Psoas muscle (tissue), 8 donors: ENCODE measurements around the gene CXCL3. TPM values are rescaled to one million over a fixed set of nuclear protein-coding genes. Genes with fewer than 3 reads are reported as not detected.

Experiments
- ATAC-seq, 4 donors: fragments of 200-7000 bp; cut with Tn5 transposase; one replicate each; pipeline ENCODE4 v1.9.1; 2020; ENCODE audit warnings: moderate library complexity in 3 of 4, mild to moderate bottlenecking in 2 of 4
- DNase-seq, 2 donors: peaks; one replicate each; pipeline ENCODE4 v3.0.0-alpha.2; 2020
- H3K27ac ChIP-seq: fragments of 200-600 bp; one replicate; pipeline ENCODE4 v1.8.0; 2022
- H3K27me3 ChIP-seq, 3 donors: fragments of 200-600 bp in 1 of 3; one replicate each; pipeline versions ENCODE4 v1.6.1 to v1.8.0; 2013 to 2022; ENCODE audit warnings: low read length in 2 of 3, mild to moderate bottlenecking in 2 of 3, moderate library complexity in 1 of 3; ENCODE audit not compliant: insufficient read depth in 3 of 3
- H3K36me3 ChIP-seq, 2 donors: fragments of 200-600 bp in 1 of 2; one replicate each; pipeline versions ENCODE4 v1.6.1 to v1.8.0; 2013 to 2022; ENCODE audit warnings: low read depth in 1 of 2, mild to moderate bottlenecking in 1 of 2, moderate library complexity in 1 of 2; ENCODE audit not compliant: insufficient read depth in 1 of 2
- H3K4me1 ChIP-seq: fragments of 200-600 bp; one replicate; pipeline ENCODE4 v1.8.0; 2022
- H3K4me3 ChIP-seq: fragments of 200-600 bp; one replicate; pipeline ENCODE4 v1.8.0; 2022; ENCODE audit warnings: mild to moderate bottlenecking
- H3K9me3 ChIP-seq: fragments of 200-600 bp; one replicate; pipeline ENCODE4 v1.8.0; 2022
- WGBS, 3 donors: extraction: QIAGEN DNeasy Blood & Tissue Kit; methylation state at CpG; one replicate each; pipeline versions ENCODE4 v1.1.6 to v1.1.7; 2013; 5-methylcytosine and 5-hydroxymethylcytosine counted together
- intact Hi-C, 2 donors: fragments of 100-400 bp; cut with DNase I; formaldehyde crosslinking; loops; one replicate each; pipeline versions ENCODE4 v1.11.0 to v1.14.2; 2022
- polyA plus RNA-seq, 3 donors: library from polyadenylated mRNA; stranded (reverse); fragments of 200-250 nt; gene quantifications; one replicate each; pipeline ENCODE4 v1.2.3, GENCODE V29; 2013
- total RNA-seq, 4 donors: library from RNA; stranded (reverse); fragmentation: NEBNext Ultra II Directional in 2 of 4; extraction: Animal tissue kit (Norgen Biotek cat#: 25700) in 2 of 4; gene quantifications; one replicate each; pipeline versions ENCODE4 v1.2.1 to v1.2.4, GENCODE V29; 2021 to 2023
- TF ChIP-seq, protein P1 (sequence below): fragments of 200-600 bp; IDR thresholded peaks from one replicate; pipeline ENCODE4 v1.8.0; 2022; ENCODE audit warnings: antibody characterized with exemption
- donor health status: healthy with polysubstance abuse.
- donor health status: DM: no; HTN: no; CAD: no; lungs with moderate emphysema.
- donor health status: Bipolar disorder and iron deficiency.
- donor health status: healthy.
- donor health status: DM: yes; HTN: yes; CAD: no.
- donor health status: DM: no; HTN: no; CAD: no.
- donor health status: DM: no; HTN: no; CAD: no.
- donor health status: DM: yes; HTN: yes; CAD: no.

CXCL3 gene
- total and polyA plus RNA-seq, 7 donors: 0.40 to 2.4 (median 0.63) TPM

DNA sequence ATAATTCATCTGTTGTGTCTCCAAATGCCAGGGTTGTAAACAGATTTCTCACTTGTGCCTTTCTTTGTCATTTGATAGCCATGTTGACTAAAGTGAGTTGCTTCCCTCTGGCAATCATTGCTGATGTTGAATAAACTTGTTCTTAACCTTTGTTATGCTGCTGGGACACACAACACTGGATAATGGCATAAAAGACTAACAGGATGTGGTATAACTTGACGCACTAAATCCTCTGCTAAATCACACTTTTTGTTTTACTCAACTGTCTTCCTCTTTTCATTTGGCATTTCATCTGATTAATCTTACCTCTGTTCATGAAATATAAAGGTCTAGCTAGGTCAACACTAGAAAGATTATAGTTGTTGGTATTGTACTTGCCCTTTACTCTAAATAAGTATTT is 22.4 kb downstream of the CXCL3 start:
- TF ChIP-seq, protein P1, sequence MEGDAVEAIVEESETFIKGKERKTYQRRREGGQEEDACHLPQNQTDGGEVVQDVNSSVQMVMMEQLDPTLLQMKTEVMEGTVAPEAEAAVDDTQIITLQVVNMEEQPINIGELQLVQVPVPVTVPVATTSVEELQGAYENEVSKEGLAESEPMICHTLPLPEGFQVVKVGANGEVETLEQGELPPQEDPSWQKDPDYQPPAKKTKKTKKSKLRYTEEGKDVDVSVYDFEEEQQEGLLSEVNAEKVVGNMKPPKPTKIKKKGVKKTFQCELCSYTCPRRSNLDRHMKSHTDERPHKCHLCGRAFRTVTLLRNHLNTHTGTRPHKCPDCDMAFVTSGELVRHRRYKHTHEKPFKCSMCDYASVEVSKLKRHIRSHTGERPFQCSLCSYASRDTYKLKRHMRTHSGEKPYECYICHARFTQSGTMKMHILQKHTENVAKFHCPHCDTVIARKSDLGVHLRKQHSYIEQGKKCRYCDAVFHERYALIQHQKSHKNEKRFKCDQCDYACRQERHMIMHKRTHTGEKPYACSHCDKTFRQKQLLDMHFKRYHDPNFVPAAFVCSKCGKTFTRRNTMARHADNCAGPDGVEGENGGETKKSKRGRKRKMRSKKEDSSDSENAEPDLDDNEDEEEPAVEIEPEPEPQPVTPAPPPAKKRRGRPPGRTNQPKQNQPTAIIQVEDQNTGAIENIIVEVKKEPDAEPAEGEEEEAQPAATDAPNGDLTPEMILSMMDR: no peak
- Histone ChIP-seq H3K4me1 (no peaks in the 10 kb centered on the region), H3K4me3 (no peak overlapping the region), H3K36me3 (no peaks in the 10 kb centered on the region), H3K27ac (no peak overlapping the region), H3K9me3 (no peaks in the 10 kb centered on the region), H3K27me3 (no peaks in the 10 kb centered on the region)
- DNase-seq (no peak), ATAC-seq (no peak)
- WGBS, 3 donors: 50 to 70% (median 65%) methylated on average over 1 of the region's 1 CpG
- intact Hi-C loops: no loop called here

GRCh38 chr4:74015126-74015780 is 23.2 kb downstream of the CXCL3 start:
- Histone ChIP-seq H3K36me3 (no peaks in the 10 kb centered on the region), H3K27ac (no peak overlapping the region), H3K9me3 (no peaks in the 10 kb centered on the region), H3K27me3 (no peaks in the 10 kb centered on the region), H3K4me3 (no peak overlapping the region), H3K4me1 (no peaks in the 10 kb centered on the region)
- ATAC-seq (no peak), DNase-seq (no peak)
- intact Hi-C loops: no loop called here
- TF ChIP-seq, protein P1: no peak
- whole genome bisulfite sequencing, 3 donors: 77 to 87% (median 86%) methylated on average over 3 of the region's 3 CpGs

- no peaks in the 10 kb centered on the region for H3K27me3 ChIP-seq
- H3K36me3 ChIP-seq: no peaks in the 10 kb centered on the region
- H3K4me1 ChIP-seq: no peaks in the 10 kb centered on the region
- DNase-seq (no peak), ATAC-seq (no peak)
- TF ChIP-seq, protein P1: no peak
- WGBS, 3 donors: 12 to 21% (median 15%) methylated on average over 1 of the region's 1 CpG
- no peak overlapping the region for H3K4me3 ChIP-seq
- H3K27ac ChIP-seq: no peak overlapping the region
- intact Hi-C loops: no loop called here
- H3K9me3 ChIP-seq: no peaks in the 10 kb centered on the region
These were observed 24.2 kb downstream of the CXCL3 start for GRCh38 chr4:74014332-74014731.

DNA sequence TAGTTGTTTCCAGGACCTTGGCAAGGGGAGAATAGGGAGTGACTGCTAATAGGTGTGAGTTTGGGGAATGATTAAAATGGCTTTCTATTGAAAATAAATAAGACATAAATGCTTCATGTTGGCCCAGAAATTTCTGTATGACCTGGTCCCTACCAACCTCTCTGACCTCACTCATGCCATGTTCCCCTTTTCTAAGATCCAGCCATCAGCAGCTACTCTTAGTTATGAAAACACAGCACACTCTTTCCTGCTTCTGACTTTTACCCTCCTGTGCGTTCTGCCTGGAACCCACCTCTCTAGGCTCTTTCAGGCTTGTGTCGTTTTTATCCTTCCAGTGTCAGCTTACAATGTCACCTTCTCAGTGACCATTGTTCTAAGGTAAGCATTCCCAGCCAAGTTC is 25.2 kb downstream of the CXCL3 start:
- TF ChIP-seq, protein P1: no peak
- Histone ChIP-seq H3K36me3 (no peaks in the 10 kb centered on the region), H3K9me3 (no peaks in the 10 kb centered on the region), H3K4me3 (no peak overlapping the region), H3K27ac (no peak overlapping the region), H3K27me3 (no peaks in the 10 kb centered on the region), H3K4me1 (no peaks in the 10 kb centered on the region)
- DNase-seq (no peak), ATAC-seq (no peak)
- intact Hi-C loops: no loop called here
- 51 to 69% (median 56%) methylated on average over 2 of the region's 2 CpGs for WGBS, 3 donors

- TF ChIP-seq, protein P1: no peak
- WGBS, 3 donors: 74 to 75% (median 74%) methylated on average over 4 of the region's 4 CpGs
- ATAC-seq: no peak
These were observed 26.4 kb downstream of the CXCL3 start for GRCh38 chr4:74012130-74012529.

More at GRCh38 chr4:74012130-74012529, 26.4 kb downstream of the CXCL3 start:
- Histone ChIP-seq H3K4me1 (no peaks in the 10 kb centered on the region), H3K36me3 (no peaks in the 10 kb centered on the region), H3K27me3 (no peaks in the 10 kb centered on the region), H3K9me3 (no peaks in the 10 kb centered on the region), H3K27ac (no peak overlapping the region), H3K4me3 (no peak overlapping the region)
- DNase-seq: no peak
- intact Hi-C loops: no loop called here
